CD1c-positive myeloid dendritic cell (primary cell): ENCODE data around the gene ADRA2B.

Experiments
- DNase-seq: peaks from one replicate; pipeline ENCODE4 v3.0.0-alpha.2; 2016; ENCODE audit errors: extremely low spot score

The ADRA2B gene

GRCh38 chr2:96137321-96138178 is 21.2 kb upstream of the ADRA2B start:
- DNase-seq, result no peak

DNA sequence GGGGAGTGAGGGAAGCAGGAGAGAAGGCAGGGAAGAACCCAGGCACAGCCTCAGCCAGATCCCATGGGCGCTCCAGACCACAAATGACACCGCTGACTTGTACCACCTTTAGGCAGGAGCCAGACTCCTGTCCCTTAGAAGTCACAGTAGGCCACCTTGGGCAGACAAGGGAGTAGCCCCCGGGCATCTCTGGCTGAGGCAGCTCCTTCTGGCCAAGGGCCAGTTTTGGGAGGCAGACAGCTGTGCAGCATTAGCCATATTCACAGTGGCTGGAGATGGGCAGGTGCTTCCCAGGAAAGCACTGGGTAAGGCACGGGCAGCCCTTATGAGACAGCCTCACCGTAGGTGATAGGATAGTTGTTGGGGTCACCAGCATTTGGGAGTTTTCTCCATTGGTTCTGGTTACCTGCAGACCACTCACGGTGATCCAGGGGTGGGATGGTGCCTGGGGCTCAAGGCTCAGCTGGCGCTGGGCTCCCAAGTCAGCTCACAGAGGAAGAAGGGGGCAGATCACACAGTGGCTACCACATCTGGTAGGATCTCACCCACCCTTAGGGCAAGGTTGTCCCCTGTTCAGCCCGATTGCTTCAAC is 19.9 kb upstream of the ADRA2B start:
- no peak for DNase-seq

DNA sequence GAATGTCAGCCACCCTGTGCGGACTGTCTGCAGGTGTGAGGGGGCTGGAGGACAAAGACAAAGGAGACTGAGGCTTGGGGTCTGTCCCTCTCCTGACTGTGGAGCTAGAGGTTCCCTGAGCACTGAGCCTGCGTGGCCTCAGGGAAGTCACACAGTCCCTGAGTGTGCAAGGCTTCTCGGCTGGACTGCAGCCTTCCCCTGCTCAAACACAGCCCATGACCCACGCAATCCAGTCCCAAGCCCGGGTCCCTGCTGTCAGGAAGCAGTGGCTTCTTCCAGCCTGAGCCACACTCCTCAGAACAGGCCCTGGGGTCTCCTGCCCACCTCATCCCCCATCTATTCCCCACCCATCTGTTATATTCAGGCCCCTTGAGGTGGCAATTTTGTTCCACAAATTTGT is 19.2 kb upstream of the ADRA2B start:
- no peak for DNase-seq

GRCh38 chr2:96135171-96135570 is 18.8 kb upstream of the ADRA2B start:
- DNase-seq, result no peak

GRCh38 chr2:96134421-96134820 is 18.1 kb upstream of the ADRA2B start:
- no peak for DNase-seq

DNA sequence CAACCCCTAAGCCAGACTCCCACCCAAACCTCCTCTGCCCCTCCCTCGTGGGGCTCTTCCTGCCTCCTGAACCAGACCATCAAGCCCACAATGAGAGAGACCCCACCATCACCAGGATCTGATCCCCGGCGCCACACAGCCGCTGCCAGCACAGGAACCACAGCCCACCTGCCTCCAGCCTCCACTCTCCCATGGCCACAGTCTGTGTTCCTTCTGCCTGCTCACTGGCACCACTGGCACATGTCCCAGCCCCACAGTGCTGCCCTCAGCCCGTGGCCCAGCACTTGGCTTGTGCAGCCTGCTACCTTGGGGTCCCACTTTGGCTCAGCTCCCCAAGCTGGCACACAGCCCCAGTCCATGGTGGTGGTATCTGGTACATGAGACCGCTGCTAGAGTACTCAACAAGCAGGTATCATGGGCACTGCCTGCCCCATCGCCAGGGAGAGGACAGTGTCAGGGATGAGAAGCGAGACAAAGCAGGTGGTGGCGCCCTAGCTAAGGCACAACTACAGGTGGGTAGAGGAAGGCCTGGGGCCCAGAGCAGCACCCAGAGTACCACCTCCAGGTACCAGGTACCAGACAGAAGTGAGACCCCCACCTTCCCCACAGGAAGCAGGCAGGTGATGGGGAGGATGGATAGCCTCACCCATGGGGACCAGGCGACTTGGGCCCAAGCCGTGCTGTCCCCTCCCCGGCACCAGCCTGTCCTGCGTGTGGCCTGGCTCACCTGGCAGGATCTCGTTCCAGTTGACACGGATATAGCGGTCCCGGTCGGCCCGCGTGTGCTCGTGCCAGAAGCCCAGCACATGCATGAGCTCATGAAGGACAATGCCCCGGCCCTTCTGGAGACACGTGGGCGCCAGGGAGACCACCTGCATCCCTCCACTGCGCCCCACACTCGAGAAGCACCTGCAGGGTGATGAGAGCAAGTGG is 15.7 kb upstream of the ADRA2B start:
- no peak for DNase-seq

DNA sequence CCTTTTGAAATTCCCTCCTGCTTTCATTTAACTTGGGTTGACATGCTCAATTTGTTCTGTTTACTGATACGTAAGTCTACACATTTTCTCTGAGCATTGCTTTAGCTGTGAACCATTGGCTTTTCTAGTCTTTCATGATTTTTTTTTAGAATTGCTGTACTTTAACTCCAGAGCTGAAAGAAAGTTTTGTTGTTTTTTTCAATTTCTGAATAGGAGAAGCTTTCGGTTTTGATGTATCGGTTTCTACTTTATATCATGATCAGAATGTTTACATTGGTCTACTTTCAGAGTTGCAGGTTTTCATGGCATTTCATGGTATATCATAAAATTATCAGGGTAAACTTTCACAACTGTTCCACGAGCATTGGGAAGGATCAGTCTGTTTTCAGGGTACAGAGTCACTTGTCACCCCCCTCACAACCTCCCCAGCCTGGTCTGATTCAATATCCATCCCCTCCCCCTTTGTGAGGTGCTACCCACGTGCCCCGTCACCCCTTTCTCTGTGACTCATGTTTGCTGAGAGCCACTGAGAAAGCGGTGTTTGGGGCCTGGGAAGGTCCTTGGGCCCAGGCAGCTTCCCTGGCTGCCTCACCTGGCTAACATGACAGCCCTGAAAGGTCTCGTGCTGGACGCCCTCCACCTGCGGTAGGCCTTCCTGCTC is 14.9 kb upstream of the ADRA2B start:
- no peak for DNase-seq

DNA sequence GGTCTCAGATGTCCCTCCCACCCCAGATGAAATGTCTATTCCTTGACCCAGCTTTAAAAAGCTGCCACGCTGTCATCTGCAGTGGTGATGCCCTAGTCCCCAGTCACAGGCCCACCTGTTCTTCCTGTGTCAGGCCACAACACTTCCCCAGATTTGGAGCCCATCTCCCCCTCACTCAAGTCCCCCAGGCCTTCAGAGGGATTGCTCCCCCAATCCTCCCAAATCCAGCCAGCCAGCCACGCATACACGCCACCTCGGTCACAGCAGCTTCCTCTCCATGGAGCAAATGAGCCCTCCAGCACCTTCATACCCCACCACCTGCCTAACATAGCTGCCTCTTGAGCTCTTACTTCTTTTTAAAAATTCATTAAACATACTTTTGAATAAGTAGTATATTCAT is 14.1 kb upstream of the ADRA2B start:
- DNase-seq, result no peak

DNA sequence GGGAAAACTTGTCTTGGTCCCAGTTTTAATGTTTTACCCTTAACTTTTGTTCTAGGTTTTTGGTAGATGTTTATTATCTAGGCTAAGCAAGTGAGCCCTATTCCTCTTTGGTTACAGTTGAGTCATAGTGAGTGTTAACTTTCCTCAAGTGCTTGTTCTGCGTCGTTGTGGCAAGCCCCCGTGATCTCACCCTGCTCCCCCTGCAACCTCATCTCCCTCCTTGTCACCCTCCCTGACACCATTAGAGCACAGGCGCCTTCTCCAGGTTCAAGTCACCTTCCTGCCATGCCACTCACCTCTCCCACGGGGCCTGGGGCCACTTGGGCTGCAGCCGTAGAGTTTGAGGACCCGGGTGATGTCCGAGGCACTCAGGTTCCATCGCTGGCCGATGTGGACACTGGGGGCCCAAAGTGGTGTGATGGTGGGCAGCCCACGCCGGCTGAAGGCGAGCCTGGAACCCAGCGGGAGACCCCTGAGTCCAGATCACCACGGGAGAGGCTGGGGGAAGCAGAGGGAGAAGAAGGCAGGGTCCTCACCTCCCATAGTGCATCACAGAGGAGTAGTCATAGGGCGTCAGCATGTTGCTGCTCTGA is 13.3 kb upstream of the ADRA2B start:
- no peak for DNase-seq

- DNase-seq, result no peak
Observed at GRCh38 chr2:96128456-96128855, 12.1 kb upstream of the ADRA2B start.

DNA sequence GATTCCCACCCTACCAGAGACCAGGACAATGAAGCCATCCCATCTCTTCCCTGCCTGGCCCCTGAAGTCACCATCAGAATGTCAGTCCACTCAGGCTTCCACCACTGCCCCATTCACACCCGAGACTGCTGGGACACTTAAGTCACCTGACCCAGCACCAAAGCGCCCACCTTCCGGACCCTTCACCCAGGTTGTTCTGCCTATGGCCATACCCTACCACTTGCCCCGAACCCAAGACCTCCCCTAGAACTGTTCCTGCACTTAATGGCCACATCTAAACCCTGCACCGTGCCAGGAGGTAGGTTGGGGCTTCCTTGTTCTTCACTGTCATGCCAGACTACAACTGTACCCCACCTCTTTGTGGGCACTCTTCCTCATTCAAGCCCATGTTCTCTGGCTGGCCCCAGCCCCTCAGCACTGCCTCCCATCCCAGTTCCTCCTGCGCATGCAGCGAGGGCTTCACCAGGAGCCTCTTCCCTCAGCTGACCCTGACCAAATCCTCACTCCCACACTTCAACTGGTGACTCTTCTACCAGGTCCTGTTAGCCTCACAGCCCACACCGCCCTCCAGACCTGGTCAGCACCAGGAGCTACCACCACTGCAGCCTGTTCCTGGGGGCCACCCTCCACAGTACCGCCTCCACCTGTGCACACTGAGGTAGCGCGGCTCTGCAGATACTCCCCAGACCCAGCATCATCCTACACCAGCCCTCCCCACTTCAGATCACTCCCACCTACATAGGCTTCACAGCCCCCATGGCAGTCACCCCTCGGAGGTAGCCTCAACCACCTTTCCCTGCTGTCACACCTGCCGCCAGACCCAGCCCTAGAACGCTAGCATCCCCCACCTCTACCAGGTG is 8.3 kb upstream of the ADRA2B start:
- peak; percentile 76 for DNase-seq

- DNase-seq, result no peak
Observed at GRCh38 chr2:96123936-96124335, 7.6 kb upstream of the ADRA2B start.

DNA sequence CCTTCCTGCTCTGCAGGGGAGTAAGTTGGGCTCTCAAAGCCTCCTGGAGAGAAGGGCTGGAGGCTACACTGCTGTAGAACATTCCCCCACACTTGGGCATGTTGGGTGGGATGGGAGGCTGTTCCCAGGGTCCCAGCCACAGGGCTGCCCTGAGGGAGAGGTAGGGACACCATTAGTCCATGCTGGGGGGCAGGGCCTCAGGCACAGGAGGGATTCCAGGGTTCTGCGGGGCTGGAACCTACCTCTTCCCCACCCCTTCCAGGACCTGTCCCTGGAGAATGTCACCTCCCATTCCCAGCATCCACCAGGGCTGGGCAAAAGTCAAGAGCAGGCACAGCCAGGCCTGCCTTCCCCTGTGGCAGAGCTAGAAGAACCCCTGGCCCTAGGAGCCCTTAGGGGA is 6.9 kb upstream of the ADRA2B start:
- DNase-seq, result no peak

DNA sequence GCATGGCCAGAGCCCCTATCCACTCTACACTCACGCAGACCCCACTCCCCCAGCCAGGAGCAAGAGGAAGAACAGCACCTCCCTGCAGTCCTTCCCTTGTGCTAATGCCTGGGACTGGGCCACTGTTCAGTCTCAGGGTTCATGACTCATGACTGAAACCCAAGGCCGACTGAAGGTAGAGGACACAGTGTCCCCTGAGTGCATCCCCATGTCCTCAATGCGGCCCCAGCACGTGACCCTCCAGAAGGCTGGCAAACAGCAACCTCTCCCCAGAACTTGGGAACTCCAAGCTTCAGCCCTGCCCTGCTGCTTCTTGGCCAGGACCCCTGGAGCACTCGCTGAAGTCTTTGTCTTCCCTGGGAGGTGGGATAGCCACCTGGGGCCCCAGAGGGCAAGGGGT is 6.0 kb upstream of the ADRA2B start:
- no peak for DNase-seq

DNA sequence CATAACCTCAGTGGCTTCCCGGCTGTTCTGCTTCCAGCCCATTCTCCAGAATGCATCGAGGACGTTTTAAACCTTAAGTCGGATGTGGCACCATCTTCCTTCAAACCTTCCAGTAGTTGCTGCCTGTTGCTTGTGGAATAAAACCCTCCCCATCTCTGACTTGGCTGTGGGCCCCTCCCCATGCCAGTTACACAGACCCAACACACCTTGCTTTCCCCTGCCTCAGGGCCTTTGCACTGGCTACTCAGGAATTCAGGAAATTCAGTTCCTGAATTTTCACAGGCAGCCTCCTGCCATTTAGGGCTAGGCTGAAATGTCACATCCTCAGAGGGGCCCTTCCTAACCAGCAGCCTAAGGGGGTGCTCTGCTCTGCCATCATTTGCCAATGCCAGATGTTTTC is 5.0 kb upstream of the ADRA2B start:
- no peak for DNase-seq

DNA sequence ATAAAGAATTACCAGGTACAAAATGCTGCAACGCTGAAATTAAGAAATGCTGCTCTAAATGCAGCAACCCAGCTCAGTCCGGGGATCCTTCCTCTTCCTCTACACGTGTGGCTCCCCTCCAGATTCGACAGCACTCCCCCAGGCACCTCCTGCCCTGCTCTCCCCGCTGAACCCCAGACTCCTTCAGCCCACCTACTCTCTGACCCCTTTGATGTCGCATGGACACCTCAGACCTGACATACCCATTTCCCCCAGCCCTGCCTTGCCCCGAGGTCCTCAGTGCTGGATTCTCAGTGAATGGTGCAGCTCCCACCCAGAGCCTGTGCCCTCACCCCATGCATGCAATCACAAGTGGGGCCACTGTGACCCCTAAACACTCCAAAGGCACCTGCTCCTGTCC is 4.6 kb upstream of the ADRA2B start:
- no peak for DNase-seq

GRCh38 chr2:96120091-96120720 is 3.8 kb upstream of the ADRA2B start:
- peak; percentile 85 for DNase-seq

GRCh38 chr2:96119389-96119751 is 3.0 kb upstream of the ADRA2B start:
- no peak for DNase-seq

DNA sequence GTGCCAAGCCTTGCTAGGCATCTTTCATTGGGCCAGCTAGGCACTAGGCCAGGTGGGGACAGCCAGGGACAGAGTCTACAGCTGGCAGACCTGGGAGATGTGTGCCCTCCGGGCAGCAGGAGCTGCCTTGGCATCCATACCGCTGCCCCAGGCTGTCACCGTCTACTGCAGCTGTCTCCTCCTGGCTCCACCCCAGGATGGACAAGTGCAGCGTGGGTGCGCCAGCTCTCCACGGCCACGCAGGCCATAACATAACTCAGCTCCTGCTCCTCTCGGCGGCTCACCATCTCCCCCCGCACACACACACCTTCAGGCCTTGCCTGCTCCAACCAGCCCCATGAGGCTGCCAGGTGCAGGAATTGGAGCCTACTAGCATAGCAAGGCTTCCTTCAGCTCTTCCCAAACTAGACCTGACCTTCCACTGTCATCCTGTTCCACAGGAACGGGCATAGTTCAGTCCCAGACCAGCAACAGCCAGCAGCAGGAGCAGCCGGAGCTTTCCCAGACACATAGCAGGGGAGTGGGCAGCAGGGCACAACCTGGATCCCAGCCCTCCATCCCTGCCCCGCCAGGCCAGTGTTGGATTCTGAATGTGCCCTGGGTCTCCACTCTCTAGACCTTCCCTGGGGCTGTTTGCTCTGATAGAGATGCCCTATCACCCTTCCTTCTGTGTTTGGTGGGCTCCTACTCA is 2.5 kb upstream of the ADRA2B start:
- DNase-seq, result no peak
